ENCODE data around the gene REEP6. TPM values are rescaled to one million over a fixed set of nuclear protein-coding genes. Genes with fewer than 3 reads are reported as not detected.

REEP6 gene
- polyA plus RNA-seq, 4 donors, result 167 to 363 (median 244) TPM

DNA sequence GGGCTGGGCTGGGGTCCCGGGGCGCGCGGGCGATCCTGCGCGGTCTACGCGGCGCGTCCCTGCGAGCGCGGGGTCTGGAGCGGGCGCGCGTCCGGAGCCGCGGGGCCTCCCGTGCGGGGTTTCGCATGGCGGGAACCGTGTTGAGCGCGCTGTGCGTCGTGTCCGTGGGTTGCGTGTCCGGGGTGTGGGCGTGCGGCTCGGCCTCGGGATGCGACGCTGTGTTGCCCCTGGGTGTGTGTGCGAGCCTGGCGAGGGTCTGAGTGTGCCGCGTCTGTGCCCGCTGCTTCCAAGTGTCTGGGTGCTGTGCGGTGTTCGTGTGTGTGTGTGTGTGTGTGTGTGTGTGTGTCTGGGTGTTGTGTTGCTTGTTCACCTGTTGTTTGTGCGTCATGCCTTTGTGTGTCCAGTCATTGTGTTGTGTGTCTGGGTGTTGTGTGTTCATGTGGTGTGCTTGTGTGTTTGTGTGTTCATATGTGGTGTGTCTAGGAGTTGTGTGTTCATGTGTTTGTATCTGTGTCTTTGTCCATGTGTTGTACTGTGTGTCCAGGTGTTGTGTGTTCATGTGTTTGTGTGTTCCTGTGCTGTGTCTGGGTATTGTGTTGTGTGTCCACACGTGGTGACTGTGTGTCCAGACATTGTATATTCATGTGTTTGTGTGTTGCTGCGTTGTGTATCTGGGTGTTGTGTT is 33.4 kb downstream of the REEP6 start:
- peaks cover 28 to 51% (median 29%) of the 10 kb centered on the region in 3 donors for H3K27me3 ChIP-seq (ENCODE audit: control insufficient read depth in 3 of 3, insufficient read depth in 3 of 3, low read length in 3 of 3)
- no peaks in the 10 kb centered on the region for H3K4me1 ChIP-seq (ENCODE audit: control insufficient read depth in 3 of 3, insufficient read depth in 2 of 3, low read depth in 1 of 3, low read length in 2 of 3)
- no peak for DNase-seq
- H3K36me3 ChIP-seq (ENCODE audit: control insufficient read depth in 3 of 3, insufficient read depth in 2 of 3, low read depth in 1 of 3, low read length in 3 of 3), result no peaks in the 10 kb centered on the region
- no peak for FAIRE-seq
- H3K9me3 ChIP-seq (ENCODE audit: control insufficient read depth in 2 of 2, insufficient read depth in 1 of 2, low read depth in 1 of 2, low read length in 1 of 2), result no peaks in the 10 kb centered on the region
- no peak overlapping the region for H3K4me3 ChIP-seq (ENCODE audit: low read depth in 1 of 3, low read length in 3 of 3)
- no peak overlapping the region for H3K27ac ChIP-seq (ENCODE audit: low read depth in 1 of 3, low read length in 2 of 3)
- 10 to 21% (median 13%) methylated on average over 30 to 49 of the region's 49 CpGs for WGBS, 3 donors

DNA sequence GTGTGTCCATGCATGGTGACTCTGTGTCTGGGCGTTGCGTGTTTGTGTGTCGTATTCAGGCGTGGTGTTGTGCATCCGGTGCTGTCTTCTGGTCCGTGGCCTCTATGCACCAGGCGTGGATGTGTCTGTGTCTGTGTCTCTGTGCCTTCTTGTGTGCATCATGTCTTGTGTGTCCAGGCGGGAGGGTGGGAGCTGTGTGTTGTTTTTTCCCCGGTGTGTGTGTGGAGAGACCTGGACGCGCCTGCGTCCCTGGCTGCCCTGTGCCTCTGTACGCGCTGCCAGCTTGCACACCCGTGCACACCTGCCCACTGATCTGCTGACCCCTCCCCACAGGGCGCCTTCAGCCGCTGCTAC is 34.0 kb downstream of the REEP6 start:
- 51 to 64% (median 55%) methylated on average over 16 to 17 of the region's 17 CpGs for WGBS, 3 donors
- peaks cover 28 to 51% (median 29%) of the 10 kb centered on the region in 3 donors for H3K27me3 ChIP-seq (ENCODE audit: control insufficient read depth in 3 of 3, insufficient read depth in 3 of 3, low read length in 3 of 3)
- FAIRE-seq, result no peak

DNA sequence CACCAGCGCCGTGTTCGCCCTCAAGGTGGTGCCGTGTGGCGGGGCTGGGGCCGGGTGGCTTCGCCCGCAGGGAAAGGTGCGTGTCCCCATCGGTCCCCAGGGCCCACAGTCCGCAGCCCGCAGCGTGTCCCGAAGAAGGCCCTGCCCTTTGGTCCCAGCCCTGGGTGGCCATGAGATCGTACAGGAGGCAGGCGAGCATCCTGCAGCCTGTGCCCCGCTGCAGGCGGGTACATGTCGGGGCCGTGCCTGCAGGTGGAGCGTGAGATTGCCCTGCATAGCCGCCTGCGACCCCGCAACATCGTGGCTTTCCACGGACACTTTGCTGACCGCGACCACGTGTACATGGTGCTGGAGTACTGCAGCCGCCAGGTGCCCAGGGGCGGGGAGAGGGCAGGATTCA is 34.4 kb downstream of the REEP6 start:
- Histone ChIP-seq H3K4me3 (ENCODE audit: low read depth in 1 of 3, low read length in 3 of 3) (no peak overlapping the region), H3K9me3 (ENCODE audit: control insufficient read depth in 2 of 2, insufficient read depth in 1 of 2, low read depth in 1 of 2, low read length in 1 of 2) (no peaks in the 10 kb centered on the region), H3K36me3 (ENCODE audit: control insufficient read depth in 3 of 3, insufficient read depth in 2 of 3, low read depth in 1 of 3, low read length in 3 of 3) (no peaks in the 10 kb centered on the region), H3K27ac (ENCODE audit: low read depth in 1 of 3, low read length in 2 of 3) (no peak overlapping the region), H3K27me3 (ENCODE audit: control insufficient read depth in 3 of 3, insufficient read depth in 3 of 3, low read length in 3 of 3) (peaks cover 28 to 47% (median 29%) of the 10 kb centered on the region in 3 donors), H3K4me1 (ENCODE audit: control insufficient read depth in 3 of 3, insufficient read depth in 2 of 3, low read depth in 1 of 3, low read length in 2 of 3) (no peaks in the 10 kb centered on the region)
- WGBS, 3 donors, result 37 to 60% (median 48%) methylated on average over 21 to 31 of the region's 31 CpGs
- no peak for FAIRE-seq
- no peak for DNase-seq

More for the DNA sequence above, 34.0 kb downstream of the REEP6 start:
- no peak overlapping the region for H3K27ac ChIP-seq (ENCODE audit: low read depth in 1 of 3, low read length in 2 of 3)
- no peaks in the 10 kb centered on the region for H3K9me3 ChIP-seq (ENCODE audit: control insufficient read depth in 2 of 2, insufficient read depth in 1 of 2, low read depth in 1 of 2, low read length in 1 of 2)
- DNase-seq, result no peak
- H3K36me3 ChIP-seq (ENCODE audit: control insufficient read depth in 3 of 3, insufficient read depth in 2 of 3, low read depth in 1 of 3, low read length in 3 of 3), result no peaks in the 10 kb centered on the region
- no peak overlapping the region for H3K4me3 ChIP-seq (ENCODE audit: low read depth in 1 of 3, low read length in 3 of 3)
- H3K4me1 ChIP-seq (ENCODE audit: control insufficient read depth in 3 of 3, insufficient read depth in 2 of 3, low read depth in 1 of 3, low read length in 2 of 3), result no peaks in the 10 kb centered on the region

DNA sequence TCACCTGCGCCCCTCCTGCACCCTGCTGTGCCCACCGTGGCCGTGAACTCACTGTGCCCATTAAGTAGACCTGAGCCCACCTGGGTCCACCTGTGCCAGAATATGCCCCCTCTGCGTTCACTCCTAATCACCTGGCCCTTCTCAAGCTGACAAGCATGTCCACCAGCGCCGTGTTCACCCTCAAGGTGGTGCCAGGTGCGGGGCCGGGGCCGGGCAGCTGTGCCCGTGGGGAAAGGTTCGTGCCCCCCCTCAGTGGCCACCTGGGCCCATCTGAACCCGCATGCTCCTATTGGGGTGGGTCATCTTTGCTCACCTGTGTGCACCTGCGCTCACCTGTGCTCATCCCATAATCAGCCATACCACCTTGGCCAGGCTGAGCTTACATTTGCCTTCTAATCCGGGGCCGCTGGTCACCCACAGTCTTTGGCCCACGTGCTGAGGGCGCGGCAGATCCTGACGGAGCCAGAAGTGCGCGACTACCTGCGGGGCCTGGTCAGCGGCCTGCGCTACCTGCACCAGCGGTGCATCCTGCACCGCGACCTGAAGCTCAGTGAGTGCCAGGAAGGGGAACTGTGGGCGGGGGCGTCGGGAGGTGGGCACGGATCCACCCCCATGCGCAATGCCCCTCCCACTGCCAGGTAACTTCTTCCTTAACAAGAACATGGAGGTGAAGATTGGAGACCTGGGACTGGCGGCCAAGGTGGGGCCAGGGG is 35.2 kb downstream of the REEP6 start:
- FAIRE-seq (no peak), DNase-seq (no peak)
- no peak overlapping the region for H3K4me3 ChIP-seq (ENCODE audit: low read depth in 1 of 3, low read length in 3 of 3)
- no peak overlapping the region for H3K27ac ChIP-seq (ENCODE audit: low read depth in 1 of 3, low read length in 2 of 3)
- peaks cover 28 to 46% (median 29%) of the 10 kb centered on the region in 3 donors for H3K27me3 ChIP-seq (ENCODE audit: control insufficient read depth in 3 of 3, insufficient read depth in 3 of 3, low read length in 3 of 3)
- H3K4me1 ChIP-seq (ENCODE audit: control insufficient read depth in 3 of 3, insufficient read depth in 2 of 3, low read depth in 1 of 3, low read length in 2 of 3), result no peaks in the 10 kb centered on the region
- no peaks in the 10 kb centered on the region for H3K36me3 ChIP-seq (ENCODE audit: control insufficient read depth in 3 of 3, insufficient read depth in 2 of 3, low read depth in 1 of 3, low read length in 3 of 3)
- no peaks in the 10 kb centered on the region for H3K9me3 ChIP-seq (ENCODE audit: control insufficient read depth in 2 of 2, insufficient read depth in 1 of 2, low read depth in 1 of 2, low read length in 1 of 2)
- WGBS, 3 donors, result 60 to 79% (median 70%) methylated on average over 32 to 33 of the region's 33 CpGs

DNA sequence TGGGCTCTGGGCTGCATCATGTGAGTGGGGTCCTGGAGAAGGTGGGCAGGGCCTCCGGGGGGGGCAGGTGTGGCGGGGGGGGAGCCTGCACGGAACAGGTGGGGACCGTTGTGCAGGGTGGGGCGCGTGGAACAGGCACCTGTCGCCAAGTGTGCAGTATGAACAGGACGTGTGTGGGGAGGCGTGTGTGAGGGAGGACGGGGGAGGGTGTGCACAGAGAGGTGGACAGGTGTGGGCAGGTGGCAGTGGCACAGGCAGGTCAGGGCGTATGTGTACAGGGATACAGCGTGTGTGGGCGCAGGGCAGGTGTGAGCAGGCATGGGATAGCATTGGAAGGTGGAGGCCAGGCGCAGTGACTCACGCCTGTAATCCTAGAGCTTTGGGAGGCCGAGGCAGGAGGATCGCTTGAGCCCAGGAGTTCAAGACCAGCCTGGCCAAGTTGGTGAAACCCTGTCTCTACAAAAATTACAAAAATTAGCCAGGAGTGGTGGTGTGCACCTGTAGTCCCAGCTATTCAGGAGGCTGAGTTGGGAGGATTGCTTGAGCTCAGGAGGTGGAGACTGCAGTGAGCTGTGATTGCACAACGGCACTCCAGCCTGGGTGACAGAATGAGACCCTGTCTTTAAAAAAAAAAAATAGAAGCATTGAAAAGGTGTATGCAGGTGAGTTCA is 36.1 kb downstream of the REEP6 start:
- 32 to 70% (median 48%) methylated on average over 17 to 18 of the region's 18 CpGs for WGBS, 3 donors
- Histone ChIP-seq H3K9me3 (ENCODE audit: control insufficient read depth in 2 of 2, insufficient read depth in 1 of 2, low read depth in 1 of 2, low read length in 1 of 2) (no peaks in the 10 kb centered on the region), H3K27ac (ENCODE audit: low read depth in 1 of 3, low read length in 2 of 3) (no peak overlapping the region), H3K4me3 (ENCODE audit: low read depth in 1 of 3, low read length in 3 of 3) (no peak overlapping the region), H3K27me3 (ENCODE audit: control insufficient read depth in 3 of 3, insufficient read depth in 3 of 3, low read length in 3 of 3) (peaks cover 26 to 41% (median 29%) of the 10 kb centered on the region in 3 donors), H3K36me3 (ENCODE audit: control insufficient read depth in 3 of 3, insufficient read depth in 2 of 3, low read depth in 1 of 3, low read length in 3 of 3) (no peaks in the 10 kb centered on the region), H3K4me1 (ENCODE audit: control insufficient read depth in 3 of 3, insufficient read depth in 2 of 3, low read depth in 1 of 3, low read length in 2 of 3) (no peaks in the 10 kb centered on the region)
- FAIRE-seq, result no peak
- DNase-seq, result no peak

DNA sequence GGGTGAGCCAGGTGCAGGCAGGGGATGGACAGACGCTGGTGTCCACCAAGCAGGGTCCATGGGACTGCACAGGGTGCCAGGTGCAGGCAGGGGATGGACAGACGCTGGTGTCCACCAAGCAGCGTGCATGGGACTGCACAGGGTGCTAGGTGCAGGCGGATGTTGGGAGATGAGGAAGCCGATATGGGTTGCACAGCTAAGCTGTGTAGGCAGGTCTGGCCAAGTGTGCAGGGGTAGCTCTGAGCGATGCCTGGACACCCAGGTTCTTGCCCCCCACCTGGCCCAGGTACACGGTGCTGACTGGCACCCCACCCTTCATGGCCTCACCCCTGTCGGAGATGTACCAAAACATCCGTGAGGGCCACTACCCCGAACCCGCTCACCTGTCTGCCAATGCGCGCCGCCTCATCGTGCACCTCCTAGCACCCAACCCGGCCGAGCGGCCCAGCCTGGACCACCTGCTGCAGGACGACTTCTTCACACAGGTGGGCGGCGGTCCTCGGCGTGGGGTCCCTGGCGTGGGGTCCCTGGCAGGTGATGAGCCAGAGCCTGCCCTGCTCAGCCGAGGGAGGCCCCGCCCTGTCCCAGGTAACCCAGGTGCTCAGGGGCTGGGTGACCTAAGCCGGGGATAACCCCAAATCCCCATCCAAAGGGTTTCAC is 36.8 kb downstream of the REEP6 start:
- no peaks in the 10 kb centered on the region for H3K9me3 ChIP-seq (ENCODE audit: control insufficient read depth in 2 of 2, insufficient read depth in 1 of 2, low read depth in 1 of 2, low read length in 1 of 2)

DNA sequence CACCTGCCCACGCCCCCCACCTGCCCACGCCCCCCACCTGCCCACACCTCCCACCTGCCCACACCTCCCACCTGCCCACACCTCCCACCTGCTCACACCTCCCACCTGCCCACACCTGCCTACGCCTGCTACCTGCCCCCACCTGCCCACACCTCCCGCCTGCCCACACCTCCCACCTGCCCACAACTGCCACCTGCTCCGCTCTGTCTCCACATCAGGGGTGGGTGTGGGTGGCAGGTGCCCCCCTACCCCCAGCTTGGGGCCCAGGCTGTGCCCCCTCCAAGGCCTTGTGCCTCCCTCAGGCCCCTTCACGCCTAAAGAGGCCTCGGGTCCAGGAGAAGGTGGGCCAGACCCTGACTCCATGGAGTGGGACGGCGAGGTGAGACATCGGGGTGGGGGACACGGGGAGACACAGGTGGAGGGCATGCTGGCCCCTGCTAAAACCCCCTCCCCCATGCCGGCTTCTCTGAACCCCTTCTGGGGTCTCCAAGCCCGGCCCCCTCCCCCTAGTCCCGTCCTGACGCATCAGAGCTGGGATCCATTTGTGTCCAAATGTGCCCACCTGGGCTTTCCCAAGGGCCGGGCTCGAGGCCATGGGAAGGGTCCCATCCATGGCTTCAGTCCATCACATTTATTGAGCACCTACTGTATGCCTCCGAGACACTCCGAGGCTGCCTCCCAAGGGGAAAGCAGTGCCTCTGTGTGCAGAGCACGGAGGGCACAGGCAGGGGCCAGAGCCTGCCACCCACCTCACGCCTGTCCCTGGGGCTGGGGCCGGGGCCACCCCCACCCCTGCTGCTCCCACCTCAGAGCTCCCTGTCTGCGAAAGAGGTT is 37.8 kb downstream of the REEP6 start:
- H3K27me3 ChIP-seq (ENCODE audit: control insufficient read depth in 3 of 3, insufficient read depth in 3 of 3, low read length in 3 of 3), result peaks cover 19 to 29% (median 24%) of the 10 kb centered on the region in 3 donors
- FAIRE-seq (no peak), DNase-seq (no peak)
- no peak overlapping the region for H3K4me3 ChIP-seq (ENCODE audit: low read depth in 1 of 3, low read length in 3 of 3)
- no peaks in the 10 kb centered on the region for H3K36me3 ChIP-seq (ENCODE audit: control insufficient read depth in 3 of 3, insufficient read depth in 2 of 3, low read depth in 1 of 3, low read length in 3 of 3)
- H3K9me3 ChIP-seq (ENCODE audit: control insufficient read depth in 2 of 2, insufficient read depth in 1 of 2, low read depth in 1 of 2, low read length in 1 of 2), result no peaks in the 10 kb centered on the region
- no peaks in the 10 kb centered on the region for H3K4me1 ChIP-seq (ENCODE audit: control insufficient read depth in 3 of 3, insufficient read depth in 2 of 3, low read depth in 1 of 3, low read length in 2 of 3)
- H3K27ac ChIP-seq (ENCODE audit: low read depth in 1 of 3, low read length in 2 of 3), result no peak overlapping the region
- WGBS, 3 donors, result 77 to 80% (median 77%) methylated on average over 18 to 23 of the region's 23 CpGs

More for the DNA sequence above, 36.8 kb downstream of the REEP6 start:
- DNase-seq, result no peak
- WGBS, 3 donors, result 61 to 81% (median 62%) methylated on average over 27 of the region's 27 CpGs
- Histone ChIP-seq H3K36me3 (ENCODE audit: control insufficient read depth in 3 of 3, insufficient read depth in 2 of 3, low read depth in 1 of 3, low read length in 3 of 3) (no peaks in the 10 kb centered on the region), H3K27ac (ENCODE audit: low read depth in 1 of 3, low read length in 2 of 3) (no peak overlapping the region), H3K4me3 (ENCODE audit: low read depth in 1 of 3, low read length in 3 of 3) (no peak overlapping the region), H3K27me3 (ENCODE audit: control insufficient read depth in 3 of 3, insufficient read depth in 3 of 3, low read length in 3 of 3) (peaks cover 26 to 38% (median 29%) of the 10 kb centered on the region in 3 donors), H3K4me1 (ENCODE audit: control insufficient read depth in 3 of 3, insufficient read depth in 2 of 3, low read depth in 1 of 3, low read length in 2 of 3) (no peaks in the 10 kb centered on the region)
- FAIRE-seq, result no peak
